Measurements from ENCODE around the gene HCN4.

DNA sequence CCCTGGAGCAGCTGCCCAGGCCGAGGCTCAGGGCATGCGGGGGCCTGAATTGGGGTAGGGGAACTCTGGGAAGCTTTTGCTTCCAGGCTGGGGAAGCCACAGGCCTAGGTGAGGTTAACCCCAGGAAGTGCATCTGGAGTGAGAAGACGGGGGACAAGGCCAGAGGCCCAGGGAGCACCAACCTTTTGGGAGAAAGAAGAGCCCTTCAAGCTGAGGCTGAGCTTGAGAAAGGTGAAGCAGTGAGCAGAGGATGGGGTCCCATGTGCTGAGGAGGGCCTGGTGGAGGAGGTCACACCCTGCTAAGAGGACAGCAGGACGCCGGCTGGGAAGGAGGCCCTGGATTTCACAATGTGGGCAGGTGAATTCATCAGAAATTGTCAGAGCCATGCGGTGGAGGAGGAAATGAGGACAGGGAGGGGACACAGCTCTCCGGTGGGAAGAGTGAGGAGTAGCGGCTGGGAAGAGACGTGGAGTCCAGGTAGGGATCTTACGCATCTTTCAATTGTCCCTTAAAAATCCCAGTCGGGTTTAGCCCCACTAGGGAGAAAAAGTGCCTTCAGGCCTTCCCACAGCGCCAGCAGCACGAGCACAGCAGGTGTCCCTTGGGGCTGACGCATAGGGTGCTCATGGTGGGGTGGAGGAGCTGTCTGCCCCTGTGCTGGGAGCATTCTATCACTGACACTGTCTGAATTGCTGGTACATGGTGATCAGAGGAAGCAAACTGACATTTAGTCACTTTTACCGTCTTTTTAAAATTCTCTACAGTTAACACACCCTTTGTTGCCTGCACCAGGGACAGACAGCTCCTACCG is 50.9 kb downstream of the HCN4 start:
- TF ChIP-seq, protein P1, sequence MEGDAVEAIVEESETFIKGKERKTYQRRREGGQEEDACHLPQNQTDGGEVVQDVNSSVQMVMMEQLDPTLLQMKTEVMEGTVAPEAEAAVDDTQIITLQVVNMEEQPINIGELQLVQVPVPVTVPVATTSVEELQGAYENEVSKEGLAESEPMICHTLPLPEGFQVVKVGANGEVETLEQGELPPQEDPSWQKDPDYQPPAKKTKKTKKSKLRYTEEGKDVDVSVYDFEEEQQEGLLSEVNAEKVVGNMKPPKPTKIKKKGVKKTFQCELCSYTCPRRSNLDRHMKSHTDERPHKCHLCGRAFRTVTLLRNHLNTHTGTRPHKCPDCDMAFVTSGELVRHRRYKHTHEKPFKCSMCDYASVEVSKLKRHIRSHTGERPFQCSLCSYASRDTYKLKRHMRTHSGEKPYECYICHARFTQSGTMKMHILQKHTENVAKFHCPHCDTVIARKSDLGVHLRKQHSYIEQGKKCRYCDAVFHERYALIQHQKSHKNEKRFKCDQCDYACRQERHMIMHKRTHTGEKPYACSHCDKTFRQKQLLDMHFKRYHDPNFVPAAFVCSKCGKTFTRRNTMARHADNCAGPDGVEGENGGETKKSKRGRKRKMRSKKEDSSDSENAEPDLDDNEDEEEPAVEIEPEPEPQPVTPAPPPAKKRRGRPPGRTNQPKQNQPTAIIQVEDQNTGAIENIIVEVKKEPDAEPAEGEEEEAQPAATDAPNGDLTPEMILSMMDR (conservative IDR thresholded peaks at IDR 0.05 in 1 of 2, IDR thresholded peaks at IDR 0.05 in 1 of 2; ENCODE audit: extremely low read depth in 1 of 2, insufficient read depth in 1 of 2, low read depth in 1 of 2, low read length in 2 of 2), result no peak
- no peak for TF ChIP-seq EZH2 (IDR thresholded peaks at IDR 0.05; ENCODE audit: borderline replicate concordance, low read length)

All from mammary epithelial cell (primary cell).